COLO668 (cell line): ENCODE measurements around the gene PSG4.
"Not testable (repeated sequence)": the region's sequence is repeated elsewhere in the genome, so short reads cannot be mapped to it uniquely, and the experiment has no call there.

ENCODE experiments used
- DNase-seq: peaks from one replicate; lab custom pipeline; 2025; ENCODE audit not compliant: unreplicated experiment; lab: John Stamatoyannopoulos, UW

PSG4 gene

GRCh38 chr19:43205471-43206105 is at the start of gene PSG4:
Gene PSG4 (minus strand): TSS chr19:43205638. CDS start chr19:43205536, 102 bp downstream.
- not testable (repeated sequence) for DNase-seq

GRCh38 chr19:43251428-43251827 is 46.0 kb upstream of the PSG4 start:
- not testable (repeated sequence) for DNase-seq

GRCh38 chr19:43250296-43250695 is 44.9 kb upstream of the PSG4 start:
- DNase-seq = not testable (repeated sequence)

GRCh38 chr19:43248635-43249002 is 43.2 kb upstream of the PSG4 start:
- not testable (repeated sequence) for DNase-seq

- DNase-seq = not testable (repeated sequence)
Observed at GRCh38 chr19:43247243-43247880, 41.9 kb upstream of the PSG4 start.

- not testable (repeated sequence) for DNase-seq
Observed at GRCh38 chr19:43245848-43246247, 40.4 kb upstream of the PSG4 start.

GRCh38 chr19:43242211-43242610 is 36.8 kb upstream of the PSG4 start:
- DNase-seq = not testable (repeated sequence)

GRCh38 chr19:43238213-43238612 is 32.8 kb upstream of the PSG4 start:
- DNase-seq = not testable (repeated sequence)

GRCh38 chr19:43235686-43236085 is 30.2 kb upstream of the PSG4 start:
- DNase-seq = not testable (repeated sequence)

- no peak for DNase-seq
Observed at GRCh38 chr19:43229315-43229714, 23.9 kb upstream of the PSG4 start.

GRCh38 chr19:43228730-43229129 is 23.3 kb upstream of the PSG4 start:
- peak; percentile 1 for DNase-seq

GRCh38 chr19:43226986-43227385 is 21.5 kb upstream of the PSG4 start:
- not testable (repeated sequence) for DNase-seq

- DNase-seq = no peak
Observed at GRCh38 chr19:43224855-43225253, 19.4 kb upstream of the PSG4 start.

GRCh38 chr19:43224201-43224854 is 18.9 kb upstream of the PSG4 start:
- DNase-seq = not testable (repeated sequence)

- DNase-seq = not testable (repeated sequence)
Observed at GRCh38 chr19:43221891-43222290, 16.5 kb upstream of the PSG4 start.

GRCh38 chr19:43219136-43219535 is 13.7 kb upstream of the PSG4 start:
- DNase-seq = not testable (repeated sequence)

GRCh38 chr19:43215881-43216280 is 10.4 kb upstream of the PSG4 start:
- DNase-seq = not testable (repeated sequence)

GRCh38 chr19:43207991-43208390 is 2.6 kb upstream of the PSG4 start:
- no peak for DNase-seq

- DNase-seq = not testable (repeated sequence)
Observed at GRCh38 chr19:43207174-43207573, 1.7 kb upstream of the PSG4 start.

GRCh38 chr19:43203611-43204010 is 1.8 kb downstream of the PSG4 start:
- DNase-seq = not testable (repeated sequence)

- not testable (repeated sequence) for DNase-seq
Observed at GRCh38 chr19:43201891-43202290, 3.5 kb downstream of the PSG4 start.

- DNase-seq = not testable (repeated sequence)
Observed at GRCh38 chr19:43201337-43201801, 4.1 kb downstream of the PSG4 start.
